BJ (cell line): ENCODE data around the gene EIF6. TPM values are rescaled to one million over a fixed set of nuclear protein-coding genes. Genes with fewer than 3 reads are reported as not detected.

ENCODE experiments used
- CTCF ChIA-PET: fragments of 350-600 bp; formaldehyde crosslinking; extraction: SDS; loops from one replicate; lab custom pipeline; 2021; ENCODE audit warnings: antibody characterized with exemption, inconsistent platforms; lab: Yijun Ruan, JAX
- POLR2A ChIA-PET: fragments of 300-600 bp; sonication (Branson Sonifier 250); formaldehyde crosslinking; extraction: SDS; loops from one replicate; lab custom pipeline; 2021; ENCODE audit warnings: antibody characterized with exemption; lab: Charles Lee
- DNase-seq: peaks from one replicate; pipeline ENCODE4 v3.0.0-alpha.2; 2011; ENCODE audit warnings: low read depth
- H3K27me3 ChIP-seq: 2 replicates; pipeline ENCODE4 v1.6.0; 2011; ENCODE audit warnings: low read length; ENCODE audit not compliant: control insufficient read depth, insufficient read depth
- H3K36me3 ChIP-seq: 2 replicates; pipeline ENCODE4 v1.5.1; 2011; ENCODE audit warnings: low read length; ENCODE audit not compliant: control insufficient read depth, insufficient read depth
- H3K4me3 ChIP-seq: 2 replicates; pipeline ENCODE4 v1.5.1; 2011; ENCODE audit warnings: low read depth, mild to moderate bottlenecking, control low read depth, low read length
- polyA plus RNA-seq: library from polyadenylated mRNA; depleted of rRNA; stranded (reverse); fragments of >200 nt; gene quantifications from 2 replicates; pipeline ENCODE4 v1.2.3, GENCODE V29; 2011
- TF ChIP-seq, protein P1 (sequence below): IDR thresholded peaks from 2 replicates; pipeline ENCODE4 v1.5.1; 2011; ENCODE audit warnings: low read depth, mild to moderate bottlenecking, control low read depth, inconsistent platforms, low read length, moderate library complexity; ENCODE audit not compliant: insufficient read depth

The EIF6 gene
- polyA plus RNA-seq, 1 experiment = 261 TPM

DNA sequence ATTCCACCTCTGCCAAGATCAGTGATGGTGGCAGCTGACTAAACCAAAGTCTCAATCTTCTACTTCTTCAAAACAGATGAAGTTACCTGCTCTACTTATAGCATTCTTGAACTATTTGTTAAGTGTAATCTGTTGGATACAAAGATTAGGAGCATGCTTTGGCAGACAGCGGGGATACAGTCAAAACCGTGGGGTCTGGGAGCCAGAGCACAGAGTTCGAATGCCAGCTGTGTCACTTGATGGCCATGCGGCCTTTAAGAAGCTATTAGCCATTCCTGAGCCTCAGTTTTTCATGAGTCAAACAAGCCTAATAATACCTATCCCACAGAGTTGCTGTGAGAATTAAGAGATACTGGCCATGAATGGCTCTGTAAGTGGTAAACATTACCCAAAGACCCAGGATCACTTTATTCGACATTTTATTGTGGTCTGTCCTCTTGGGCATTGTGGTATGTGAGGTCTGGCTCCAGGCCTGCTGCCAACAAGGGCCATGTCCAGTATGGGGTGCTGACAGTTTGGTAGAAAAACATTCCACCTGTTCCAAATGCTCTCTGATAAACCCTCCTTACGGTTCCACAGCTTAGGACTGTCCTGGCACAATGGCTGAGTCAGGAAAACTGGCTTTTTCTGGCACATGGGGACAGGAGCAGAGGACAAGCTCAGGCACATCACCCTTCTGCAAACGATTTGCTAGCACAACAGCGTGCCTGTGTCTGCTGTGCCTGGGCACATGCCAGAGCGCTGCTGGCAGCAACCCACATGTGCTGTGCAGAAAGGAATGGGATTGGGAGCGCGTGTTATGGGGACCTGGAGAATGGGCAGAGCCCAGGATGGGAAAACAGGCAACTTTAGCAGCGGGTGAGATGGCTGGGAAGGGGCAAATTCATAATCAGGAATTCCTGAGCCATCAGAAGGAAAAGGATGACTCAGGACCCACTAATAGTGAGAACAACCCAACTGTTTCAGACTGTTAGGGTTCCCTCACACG is 23.4 kb upstream of the EIF6 start:
- ChIA-PET POLR2A (interaction anchor here (0.6 kb wide), 2 partner anchors 9 to 105 kb away, joined by 3 read pairs; no protein-coding TSS in a partner anchor), CTCF (interaction anchor here (1.0 to 15.0 kb wide), 12 partner anchors 7 to 147 kb away, joined by 3 to 392 read pairs (median 4); partner anchors contain the start of genes CEP250, EIF6 and GDF5)
- no peak overlapping the region for H3K4me3 ChIP-seq
- TF ChIP-seq, protein P1, sequence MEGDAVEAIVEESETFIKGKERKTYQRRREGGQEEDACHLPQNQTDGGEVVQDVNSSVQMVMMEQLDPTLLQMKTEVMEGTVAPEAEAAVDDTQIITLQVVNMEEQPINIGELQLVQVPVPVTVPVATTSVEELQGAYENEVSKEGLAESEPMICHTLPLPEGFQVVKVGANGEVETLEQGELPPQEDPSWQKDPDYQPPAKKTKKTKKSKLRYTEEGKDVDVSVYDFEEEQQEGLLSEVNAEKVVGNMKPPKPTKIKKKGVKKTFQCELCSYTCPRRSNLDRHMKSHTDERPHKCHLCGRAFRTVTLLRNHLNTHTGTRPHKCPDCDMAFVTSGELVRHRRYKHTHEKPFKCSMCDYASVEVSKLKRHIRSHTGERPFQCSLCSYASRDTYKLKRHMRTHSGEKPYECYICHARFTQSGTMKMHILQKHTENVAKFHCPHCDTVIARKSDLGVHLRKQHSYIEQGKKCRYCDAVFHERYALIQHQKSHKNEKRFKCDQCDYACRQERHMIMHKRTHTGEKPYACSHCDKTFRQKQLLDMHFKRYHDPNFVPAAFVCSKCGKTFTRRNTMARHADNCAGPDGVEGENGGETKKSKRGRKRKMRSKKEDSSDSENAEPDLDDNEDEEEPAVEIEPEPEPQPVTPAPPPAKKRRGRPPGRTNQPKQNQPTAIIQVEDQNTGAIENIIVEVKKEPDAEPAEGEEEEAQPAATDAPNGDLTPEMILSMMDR = no peak
- no peaks in the 10 kb centered on the region; the same call in 1 of the 2 replicates for H3K36me3 ChIP-seq
- DNase-seq = peak; percentile 49
- H3K27me3 ChIP-seq = no peaks in the 10 kb centered on the region

GRCh38 chr20:35306931-35307517 is 22.5 kb upstream of the EIF6 start:
- H3K4me3 ChIP-seq = no peak overlapping the region
- CTCF ChIA-PET = interaction anchor here (0.5 to 15.0 kb wide), 16 partner anchors 8 to 284 kb away, joined by 3 to 392 read pairs (median 4); partner anchors contain the start of genes CEP250, EIF6 and GDF5
- no peaks in the 10 kb centered on the region for H3K27me3 ChIP-seq
- POLR2A ChIA-PET = no interaction called here
- DNase-seq = no peak
- TF ChIP-seq, protein P1 = peak; percentile 78
- no peaks in the 10 kb centered on the region; the same call in 1 of the 2 replicates for H3K36me3 ChIP-seq

DNA sequence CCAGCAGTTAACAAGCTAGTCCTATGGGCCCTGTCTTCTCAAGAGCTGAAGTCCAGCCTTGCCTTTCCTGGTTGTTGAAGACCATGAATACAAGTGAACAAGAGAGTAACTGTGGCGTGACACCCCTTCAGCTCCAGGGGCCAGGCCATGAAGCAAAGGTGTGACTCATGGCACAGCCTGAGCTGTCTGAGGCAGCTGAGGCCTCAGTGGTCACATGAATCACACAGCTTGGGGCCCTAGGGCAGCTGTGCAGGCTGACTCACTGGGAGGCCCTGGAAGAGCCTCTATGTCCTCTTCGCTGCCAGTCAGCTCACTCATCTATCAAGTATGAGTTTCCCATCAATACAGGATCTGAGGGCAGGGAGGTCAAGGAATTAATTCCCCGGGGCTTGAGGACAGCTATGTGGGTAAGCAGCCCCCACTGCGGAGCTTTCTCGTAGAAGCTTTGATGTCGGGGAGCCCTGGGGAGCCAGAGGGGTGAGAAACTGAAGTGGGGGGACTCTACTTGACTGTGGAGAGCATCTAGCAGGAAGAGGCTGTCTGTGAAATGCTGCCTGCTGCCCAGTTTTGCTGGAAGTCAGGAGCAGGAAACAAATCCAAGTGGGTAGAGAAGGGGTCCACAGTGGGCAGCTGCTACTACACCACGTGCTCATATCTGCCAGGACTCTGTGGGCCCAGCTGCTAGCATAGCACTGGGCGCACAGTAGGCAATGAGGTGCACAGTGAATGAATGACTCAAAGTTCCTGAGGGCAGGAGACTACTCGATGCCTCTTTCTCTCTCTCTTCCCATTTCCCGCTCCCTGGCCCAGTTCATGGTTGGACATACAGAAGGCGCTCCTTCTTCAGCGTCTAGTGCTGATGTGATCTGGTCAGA is 21.3 kb upstream of the EIF6 start:
- peak; percentile 97 for DNase-seq
- CTCF ChIA-PET = interaction anchor here (0.5 to 15.0 kb wide), 19 partner anchors 9 to 285 kb away, joined by 3 to 392 read pairs (median 4); partner anchors contain the start of genes CEP250, EIF6, GDF5 and UQCC1
- Histone ChIP-seq H3K4me3 (no peak overlapping the region), H3K36me3 (no peaks in the 10 kb centered on the region; the same call in 1 of the 2 replicates), H3K27me3 (no peaks in the 10 kb centered on the region)
- POLR2A ChIA-PET = interaction anchor here (1.0 to 1.4 kb wide), 2 partner anchors 21 to 149 kb away, joined by 3 to 6 read pairs; partner anchors contain the start of genes CEP250 and EIF6
- TF ChIP-seq, protein P1 = no peak

- CTCF ChIA-PET = interaction anchor here (0.5 to 15.0 kb wide), 21 partner anchors 8 to 358 kb away, joined by 3 to 392 read pairs (median 6); partner anchors contain the start of genes CEP250, EIF6 and GDF5
- POLR2A ChIA-PET = interaction anchor here (0.6 to 1.0 kb wide), 2 partner anchors 54 to 150 kb away, joined by 5 to 6 read pairs; partner anchors contain the start of gene CEP250
- no peak for DNase-seq
- Histone ChIP-seq H3K36me3 (no peaks in the 10 kb centered on the region; the same call in 1 of the 2 replicates), H3K4me3 (no peak overlapping the region), H3K27me3 (no peaks in the 10 kb centered on the region)
- TF ChIP-seq, protein P1 = no peak
These were observed 20.4 kb upstream of the EIF6 start for GRCh38 chr20:35304956-35305355.
